WTC11 (cell line): ENCODE data around the gene TENT4B.

Source experiments
- CREM ChIP-seq: sonication (generic); formaldehyde crosslinking; IDR thresholded peaks from 2 replicates; pipeline ENCODE4 v1.8.1; 2022; ENCODE audit warnings: mild to moderate bottlenecking, missing genetic modification reagents, moderate library complexity
- NR2C2 ChIP-seq: sonication (generic); formaldehyde crosslinking; IDR thresholded peaks from 2 replicates; pipeline ENCODE4 v1.8.0; 2022; ENCODE audit warnings: mild to moderate bottlenecking, missing genetic modification reagents
- RELA ChIP-seq: sonication (generic); formaldehyde crosslinking; IDR thresholded peaks from 2 replicates; pipeline ENCODE4 v1.8.1; 2022; ENCODE audit warnings: missing genetic modification reagents, mild to moderate bottlenecking, borderline replicate concordance
- TEAD1 ChIP-seq: sonication (generic); formaldehyde crosslinking; IDR thresholded peaks from 2 replicates; pipeline ENCODE4 v1.8.0; 2022; ENCODE audit warnings: mild to moderate bottlenecking, missing genetic modification reagents
- ZNF396 ChIP-seq: fragments of 250-450 bp; sonication (Bioruptor Pico); IDR thresholded peaks from 2 replicates; pipeline ENCODE4 v1.8.0; 2021; ENCODE audit warnings: mild to moderate bottlenecking, moderate library complexity, borderline replicate concordance
- TF ChIP-seq, protein P1 (sequence below): fragments of 200-600 bp; IDR thresholded peaks from 2 replicates; pipeline ENCODE4 v1.8.0; 2022; ENCODE audit warnings: antibody characterized with exemption
- TF ChIP-seq, protein P2 (sequence below): sonication (generic); formaldehyde crosslinking; IDR thresholded peaks from 2 replicates; pipeline ENCODE4 v1.8.0; 2022; ENCODE audit warnings: mild to moderate bottlenecking, missing genetic modification reagents
- TF ChIP-seq, protein P3 (sequence below): sonication (generic); formaldehyde crosslinking; IDR thresholded peaks from 2 replicates; pipeline ENCODE4 v1.8.1; 2023; ENCODE audit warnings: mild to moderate bottlenecking, moderate library complexity, missing genetic modification reagents
- TF ChIP-seq, protein P4 (sequence below): sonication (generic); formaldehyde crosslinking; IDR thresholded peaks from 2 replicates; pipeline ENCODE4 v1.8.1; 2023; ENCODE audit warnings: mild to moderate bottlenecking, missing genetic modification reagents, moderate library complexity
- TF ChIP-seq, protein P5 (sequence below): fragments of 250-450 bp; sonication (Bioruptor Pico); IDR thresholded peaks from 2 replicates; pipeline ENCODE4 v1.8.0; 2021; ENCODE audit warnings: mild to moderate bottlenecking
- TF ChIP-seq, protein P6 (sequence below): sonication (generic); formaldehyde crosslinking; IDR thresholded peaks from 2 replicates; pipeline ENCODE4 v1.8.0; 2022; ENCODE audit warnings: mild to moderate bottlenecking, missing genetic modification reagents

DNA sequence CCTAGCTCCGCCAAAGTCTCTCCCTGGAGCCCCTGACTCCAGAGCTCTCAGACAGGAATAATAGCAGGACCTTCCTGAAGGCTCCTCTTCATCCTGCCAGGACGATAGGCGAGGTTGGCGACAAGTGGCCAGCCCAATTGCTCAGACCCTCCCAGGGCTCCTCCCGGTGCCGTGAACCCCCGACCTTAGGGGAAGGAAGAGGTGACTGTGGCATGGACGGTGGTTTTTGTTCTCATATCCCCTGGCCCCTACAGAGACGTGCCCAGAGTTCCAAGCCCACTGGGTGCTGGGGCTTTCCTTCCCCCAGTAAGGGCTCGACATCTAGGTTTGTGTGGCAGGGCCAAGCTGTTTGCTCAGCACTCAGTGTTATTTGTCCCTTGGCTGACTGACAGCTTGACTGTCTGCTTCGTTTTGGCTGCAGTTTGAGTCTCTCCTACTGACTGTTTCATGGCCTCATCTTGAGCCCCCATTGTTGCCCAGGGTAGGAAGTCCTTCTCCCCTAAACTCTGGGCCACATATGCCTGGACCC is 108.7 kb downstream of the TENT4B start:
- TF ChIP-seq, protein P1, sequence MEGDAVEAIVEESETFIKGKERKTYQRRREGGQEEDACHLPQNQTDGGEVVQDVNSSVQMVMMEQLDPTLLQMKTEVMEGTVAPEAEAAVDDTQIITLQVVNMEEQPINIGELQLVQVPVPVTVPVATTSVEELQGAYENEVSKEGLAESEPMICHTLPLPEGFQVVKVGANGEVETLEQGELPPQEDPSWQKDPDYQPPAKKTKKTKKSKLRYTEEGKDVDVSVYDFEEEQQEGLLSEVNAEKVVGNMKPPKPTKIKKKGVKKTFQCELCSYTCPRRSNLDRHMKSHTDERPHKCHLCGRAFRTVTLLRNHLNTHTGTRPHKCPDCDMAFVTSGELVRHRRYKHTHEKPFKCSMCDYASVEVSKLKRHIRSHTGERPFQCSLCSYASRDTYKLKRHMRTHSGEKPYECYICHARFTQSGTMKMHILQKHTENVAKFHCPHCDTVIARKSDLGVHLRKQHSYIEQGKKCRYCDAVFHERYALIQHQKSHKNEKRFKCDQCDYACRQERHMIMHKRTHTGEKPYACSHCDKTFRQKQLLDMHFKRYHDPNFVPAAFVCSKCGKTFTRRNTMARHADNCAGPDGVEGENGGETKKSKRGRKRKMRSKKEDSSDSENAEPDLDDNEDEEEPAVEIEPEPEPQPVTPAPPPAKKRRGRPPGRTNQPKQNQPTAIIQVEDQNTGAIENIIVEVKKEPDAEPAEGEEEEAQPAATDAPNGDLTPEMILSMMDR = no peak
- TF ChIP-seq, protein P2, sequence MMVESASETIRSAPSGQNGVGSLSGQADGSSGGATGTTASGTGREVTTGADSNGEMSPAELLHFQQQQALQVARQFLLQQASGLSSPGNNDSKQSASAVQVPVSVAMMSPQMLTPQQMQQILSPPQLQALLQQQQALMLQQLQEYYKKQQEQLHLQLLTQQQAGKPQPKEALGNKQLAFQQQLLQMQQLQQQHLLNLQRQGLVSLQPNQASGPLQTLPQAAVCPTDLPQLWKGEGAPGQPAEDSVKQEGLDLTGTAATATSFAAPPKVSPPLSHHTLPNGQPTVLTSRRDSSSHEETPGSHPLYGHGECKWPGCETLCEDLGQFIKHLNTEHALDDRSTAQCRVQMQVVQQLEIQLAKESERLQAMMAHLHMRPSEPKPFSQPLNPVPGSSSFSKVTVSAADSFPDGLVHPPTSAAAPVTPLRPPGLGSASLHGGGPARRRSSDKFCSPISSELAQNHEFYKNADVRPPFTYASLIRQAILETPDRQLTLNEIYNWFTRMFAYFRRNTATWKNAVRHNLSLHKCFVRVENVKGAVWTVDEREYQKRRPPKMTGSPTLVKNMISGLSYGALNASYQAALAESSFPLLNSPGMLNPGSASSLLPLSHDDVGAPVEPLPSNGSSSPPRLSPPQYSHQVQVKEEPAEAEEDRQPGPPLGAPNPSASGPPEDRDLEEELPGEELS (CRISPR knock-in tag) = no peak
- TF ChIP-seq, protein P3, sequence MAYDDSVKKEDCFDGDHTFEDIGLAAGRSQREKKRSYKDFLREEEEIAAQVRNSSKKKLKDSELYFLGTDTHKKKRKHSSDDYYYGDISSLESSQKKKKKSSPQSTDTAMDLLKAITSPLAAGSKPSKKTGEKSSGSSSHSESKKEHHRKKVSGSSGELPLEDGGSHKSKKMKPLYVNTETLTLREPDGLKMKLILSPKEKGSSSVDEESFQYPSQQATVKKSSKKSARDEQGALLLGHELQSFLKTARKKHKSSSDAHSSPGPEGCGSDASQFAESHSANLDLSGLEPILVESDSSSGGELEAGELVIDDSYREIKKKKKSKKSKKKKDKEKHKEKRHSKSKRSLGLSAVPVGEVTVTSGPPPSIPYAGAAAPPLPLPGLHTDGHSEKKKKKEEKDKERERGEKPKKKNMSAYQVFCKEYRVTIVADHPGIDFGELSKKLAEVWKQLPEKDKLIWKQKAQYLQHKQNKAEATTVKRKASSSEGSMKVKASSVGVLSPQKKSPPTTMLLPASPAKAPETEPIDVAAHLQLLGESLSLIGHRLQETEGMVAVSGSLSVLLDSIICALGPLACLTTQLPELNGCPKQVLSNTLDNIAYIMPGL (CRISPR knock-in tag) = no peak
- no peak for TF ChIP-seq CREM (CRISPR knock-in tag)
- TF ChIP-seq, protein P4, sequence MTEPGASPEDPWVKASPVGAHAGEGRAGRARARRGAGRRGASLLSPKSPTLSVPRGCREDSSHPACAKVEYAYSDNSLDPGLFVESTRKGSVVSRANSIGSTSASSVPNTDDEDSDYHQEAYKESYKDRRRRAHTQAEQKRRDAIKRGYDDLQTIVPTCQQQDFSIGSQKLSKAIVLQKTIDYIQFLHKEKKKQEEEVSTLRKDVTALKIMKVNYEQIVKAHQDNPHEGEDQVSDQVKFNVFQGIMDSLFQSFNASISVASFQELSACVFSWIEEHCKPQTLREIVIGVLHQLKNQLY = no peak
- TF ChIP-seq TEAD1 (CRISPR knock-in tag) = no peak
- no peak for TF ChIP-seq RELA (CRISPR knock-in tag)
- no peak for TF ChIP-seq ZNF396 (CRISPR knock-in tag)
- TF ChIP-seq, protein P5, sequence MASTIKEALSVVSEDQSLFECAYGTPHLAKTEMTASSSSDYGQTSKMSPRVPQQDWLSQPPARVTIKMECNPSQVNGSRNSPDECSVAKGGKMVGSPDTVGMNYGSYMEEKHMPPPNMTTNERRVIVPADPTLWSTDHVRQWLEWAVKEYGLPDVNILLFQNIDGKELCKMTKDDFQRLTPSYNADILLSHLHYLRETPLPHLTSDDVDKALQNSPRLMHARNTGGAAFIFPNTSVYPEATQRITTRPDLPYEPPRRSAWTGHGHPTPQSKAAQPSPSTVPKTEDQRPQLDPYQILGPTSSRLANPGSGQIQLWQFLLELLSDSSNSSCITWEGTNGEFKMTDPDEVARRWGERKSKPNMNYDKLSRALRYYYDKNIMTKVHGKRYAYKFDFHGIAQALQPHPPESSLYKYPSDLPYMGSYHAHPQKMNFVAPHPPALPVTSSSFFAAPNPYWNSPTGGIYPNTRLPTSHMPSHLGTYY (CRISPR knock-in tag) = no peak
- TF ChIP-seq NR2C2 (CRISPR knock-in tag) = no peak
- TF ChIP-seq, protein P6, sequence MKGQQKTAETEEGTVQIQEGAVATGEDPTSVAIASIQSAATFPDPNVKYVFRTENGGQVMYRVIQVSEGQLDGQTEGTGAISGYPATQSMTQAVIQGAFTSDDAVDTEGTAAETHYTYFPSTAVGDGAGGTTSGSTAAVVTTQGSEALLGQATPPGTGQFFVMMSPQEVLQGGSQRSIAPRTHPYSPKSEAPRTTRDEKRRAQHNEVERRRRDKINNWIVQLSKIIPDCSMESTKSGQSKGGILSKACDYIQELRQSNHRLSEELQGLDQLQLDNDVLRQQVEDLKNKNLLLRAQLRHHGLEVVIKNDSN (CRISPR knock-in tag) = no peak
